ENCODE measurements around the gene SMKR1. TPM values are rescaled to one million over a fixed set of nuclear protein-coding genes. Genes with fewer than 3 reads are reported as not detected.

Gene SMKR1
- total and polyA plus RNA-seq, 2 experiments from 2014 or later, result 2.1 TPM; not detected in 1

DNA sequence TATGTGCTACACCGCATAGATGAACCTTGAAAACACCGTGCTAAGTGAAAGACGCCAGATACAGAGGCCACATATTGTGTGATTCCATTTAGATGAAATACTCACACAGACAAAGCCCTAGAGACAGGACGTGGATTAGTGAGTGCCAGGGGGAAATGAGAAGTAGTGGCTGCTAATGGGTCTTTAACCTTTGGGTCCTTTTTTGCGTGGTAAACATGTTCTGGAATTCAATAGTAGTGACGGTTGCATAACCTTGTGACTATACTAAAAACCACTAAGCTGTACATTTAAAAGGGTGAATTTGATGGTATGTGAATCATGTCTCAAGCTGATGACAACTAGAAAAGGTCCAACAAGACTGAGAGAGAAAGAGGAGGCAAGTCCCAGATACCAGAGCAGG, 15.6 kb downstream of the SMKR1 start:
- H3K4me1 Mint-ChIP-seq, result peaks cover 37% of the 10 kb centered on the region
- TF ChIP-seq ETS1 (IDR thresholded peaks at IDR 0.05) (no peak), CREB1 (CRISPR knock-in tag; IDR thresholded peaks at IDR 0.05; ENCODE audit: low read depth) (no peak), ZNF114 (CRISPR knock-in tag; IDR thresholded peaks at IDR 0.05) (no peak), ZNF331 (CRISPR knock-in tag; IDR thresholded peaks at IDR 0.05; ENCODE audit: low read depth) (no peak), STAT1 (IDR thresholded peaks at IDR 0.05; ENCODE audit: unreplicated experiment) (no peak), EZH2phosphoT487 (IDR thresholded peaks at IDR 0.05; ENCODE audit: unreplicated experiment) (no peak), JUNB (IDR thresholded peaks at IDR 0.05; ENCODE audit: unreplicated experiment) (no peak)
- TF ChIP-seq, protein P1, sequence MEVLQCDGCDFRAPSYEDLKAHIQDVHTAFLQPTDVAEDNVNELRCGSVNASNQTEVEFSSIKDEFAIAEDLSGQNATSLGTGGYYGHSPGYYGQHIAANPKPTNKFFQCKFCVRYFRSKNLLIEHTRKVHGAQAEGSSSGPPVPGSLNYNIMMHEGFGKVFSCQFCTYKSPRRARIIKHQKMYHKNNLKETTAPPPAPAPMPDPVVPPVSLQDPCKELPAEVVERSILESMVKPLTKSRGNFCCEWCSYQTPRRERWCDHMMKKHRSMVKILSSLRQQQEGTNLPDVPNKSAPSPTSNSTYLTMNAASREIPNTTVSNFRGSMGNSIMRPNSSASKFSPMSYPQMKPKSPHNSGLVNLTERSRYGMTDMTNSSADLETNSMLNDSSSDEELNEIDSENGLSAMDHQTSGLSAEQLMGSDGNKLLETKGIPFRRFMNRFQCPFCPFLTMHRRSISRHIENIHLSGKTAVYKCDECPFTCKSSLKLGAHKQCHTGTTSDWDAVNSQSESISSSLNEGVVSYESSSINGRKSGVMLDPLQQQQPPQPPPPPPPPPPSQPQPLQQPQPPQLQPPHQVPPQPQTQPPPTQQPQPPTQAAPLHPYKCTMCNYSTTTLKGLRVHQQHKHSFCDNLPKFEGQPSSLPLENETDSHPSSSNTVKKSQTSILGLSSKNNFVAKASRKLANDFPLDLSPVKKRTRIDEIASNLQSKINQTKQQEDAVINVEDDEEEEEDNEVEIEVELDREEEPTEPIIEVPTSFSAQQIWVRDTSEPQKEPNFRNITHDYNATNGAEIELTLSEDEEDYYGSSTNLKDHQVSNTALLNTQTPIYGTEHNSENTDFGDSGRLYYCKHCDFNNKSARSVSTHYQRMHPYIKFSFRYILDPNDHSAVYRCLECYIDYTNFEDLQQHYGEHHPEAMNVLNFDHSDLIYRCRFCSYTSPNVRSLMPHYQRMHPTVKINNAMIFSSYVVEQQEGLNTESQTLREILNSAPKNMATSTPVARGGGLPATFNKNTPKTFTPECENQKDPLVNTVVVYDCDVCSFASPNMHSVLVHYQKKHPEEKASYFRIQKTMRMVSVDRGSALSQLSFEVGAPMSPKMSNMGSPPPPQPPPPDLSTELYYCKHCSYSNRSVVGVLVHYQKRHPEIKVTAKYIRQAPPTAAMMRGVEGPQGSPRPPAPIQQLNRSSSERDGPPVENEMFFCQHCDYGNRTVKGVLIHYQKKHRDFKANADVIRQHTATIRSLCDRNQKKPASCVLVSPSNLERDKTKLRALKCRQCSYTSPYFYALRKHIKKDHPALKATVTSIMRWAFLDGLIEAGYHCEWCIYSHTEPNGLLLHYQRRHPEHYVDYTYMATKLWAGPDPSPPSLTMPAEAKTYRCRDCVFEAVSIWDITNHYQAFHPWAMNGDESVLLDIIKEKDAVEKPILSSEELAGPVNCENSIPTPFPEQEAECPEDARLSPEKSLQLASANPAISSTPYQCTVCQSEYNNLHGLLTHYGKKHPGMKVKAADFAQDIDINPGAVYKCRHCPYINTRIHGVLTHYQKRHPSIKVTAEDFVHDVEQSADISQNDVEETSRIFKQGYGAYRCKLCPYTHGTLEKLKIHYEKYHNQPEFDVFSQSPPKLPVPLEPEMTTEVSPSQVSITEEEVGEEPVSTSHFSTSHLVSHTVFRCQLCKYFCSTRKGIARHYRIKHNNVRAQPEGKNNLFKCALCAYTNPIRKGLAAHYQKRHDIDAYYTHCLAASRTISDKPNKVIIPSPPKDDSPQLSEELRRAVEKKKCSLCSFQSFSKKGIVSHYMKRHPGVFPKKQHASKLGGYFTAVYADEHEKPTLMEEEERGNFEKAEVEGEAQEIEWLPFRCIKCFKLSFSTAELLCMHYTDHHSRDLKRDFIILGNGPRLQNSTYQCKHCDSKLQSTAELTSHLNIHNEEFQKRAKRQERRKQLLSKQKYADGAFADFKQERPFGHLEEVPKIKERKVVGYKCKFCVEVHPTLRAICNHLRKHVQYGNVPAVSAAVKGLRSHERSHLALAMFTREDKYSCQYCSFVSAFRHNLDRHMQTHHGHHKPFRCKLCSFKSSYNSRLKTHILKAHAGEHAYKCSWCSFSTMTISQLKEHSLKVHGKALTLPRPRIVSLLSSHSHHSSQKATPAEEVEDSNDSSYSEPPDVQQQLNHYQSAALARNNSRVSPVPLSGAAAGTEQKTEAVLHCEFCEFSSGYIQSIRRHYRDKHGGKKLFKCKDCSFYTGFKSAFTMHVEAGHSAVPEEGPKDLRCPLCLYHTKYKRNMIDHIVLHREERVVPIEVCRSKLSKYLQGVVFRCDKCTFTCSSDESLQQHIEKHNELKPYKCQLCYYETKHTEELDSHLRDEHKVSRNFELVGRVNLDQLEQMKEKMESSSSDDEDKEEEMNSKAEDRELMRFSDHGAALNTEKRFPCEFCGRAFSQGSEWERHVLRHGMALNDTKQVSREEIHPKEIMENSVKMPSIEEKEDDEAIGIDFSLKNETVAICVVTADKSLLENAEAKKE (CRISPR knock-in tag; IDR thresholded peaks at IDR 0.05), result no peak
- H3K4me3 Mint-ChIP-seq, result no peak overlapping the region

More for the DNA sequence above, 15.6 kb downstream of the SMKR1 start:
- H3K4me3 ChIP-seq, result no peak overlapping the region
- no peaks in the 10 kb centered on the region for H3K9me2 ChIP-seq (ENCODE audit: insufficient read depth)
- H3K4me1 ChIP-seq (ENCODE audit: insufficient read depth), result peaks cover 10% of the 10 kb centered on the region
- Mint-ChIP-seq H3K27ac (no peak overlapping the region), H3K27me3 (ENCODE audit: insufficient read depth, low read depth, poor library complexity) (peaks cover 10% of the 10 kb centered on the region), H3K9me3 (peaks cover 4% of the 10 kb centered on the region; the same call in 2 of the 3 replicates), H3K36me3 (ENCODE audit: low read depth) (no peaks in the 10 kb centered on the region)
- H3K27ac ChIP-seq (ENCODE audit: low read depth), result no peak overlapping the region
- H3F3A ChIP-seq (replicated peaks; ENCODE audit: low read depth), result 0 out of 2 replicates have a peak, but pooled peaks cover 3% of the 10 kb centered on the region
- no peaks in the 10 kb centered on the region for H4K20me1 ChIP-seq (replicated peaks; ENCODE audit: insufficient read depth)
- H3K36me3 ChIP-seq (ENCODE audit: insufficient read depth), result no peaks in the 10 kb centered on the region
- ATAC-seq (no peak), DNase-seq (ENCODE audit: low spot score) (no peak)
- no peak overlapping the region for H3K4me2 ChIP-seq
- no peaks in the 10 kb centered on the region for H3K27me3 ChIP-seq (ENCODE audit: insufficient read depth)
- no peaks in the 10 kb centered on the region for H3K79me2 ChIP-seq (replicated peaks; ENCODE audit: insufficient read depth)
- H2AFZ ChIP-seq, result no peak overlapping the region
